IMR-90 (cell line): ENCODE data around the gene BLOC1S5. TPM values are rescaled to one million over a fixed set of nuclear protein-coding genes. Genes with fewer than 3 reads are reported as not detected.

Experiments used
- ATAC-seq: fragments of 200-7000 bp; cut with Tn5 transposase; 2 replicates; pipeline ENCODE4 v1.9.1; 2020; ENCODE audit warnings: low read depth, mild to moderate bottlenecking, moderate library complexity
- BruUV-seq: library from RNA; stranded (reverse); fragments of 400-500 nt; replicated peaks from 2 replicates; lab custom pipeline; 2021; lab: Mats Ljungman, UMichigan
- CTCF ChIA-PET: fragments of 300-600 bp; formaldehyde crosslinking; extraction: SDS; loops from one replicate; lab custom pipeline; 2021; ENCODE audit warnings: antibody characterized with exemption; lab: Yijun Ruan, JAX
- POLR2A ChIA-PET: fragments of 300-600 bp; sonication (Branson Sonifier 250); formaldehyde crosslinking; loops from one replicate; lab custom pipeline; 2022; ENCODE audit warnings: antibody characterized with exemption; ENCODE audit not compliant: unreplicated experiment; lab: Charles Lee
- DNase-seq: peaks from one replicate; pipeline ENCODE4 v3.0.0; 2013
- H2AFZ ChIP-seq: replicated peaks from 2 replicates; pipeline ENCODE3; 2013; ENCODE audit warnings: low read length, mild to moderate bottlenecking; ENCODE audit not compliant: poor library complexity
- H2AK5ac ChIP-seq: 2 replicates; pipeline ENCODE4 v1.6.1; 2013; ENCODE audit warnings: low read depth, low read length, inconsistent platforms
- H2AK9ac ChIP-seq: replicated peaks from 2 replicates; pipeline ENCODE3; 2013; ENCODE audit warnings: mild to moderate bottlenecking, low read depth, low read length, moderate library complexity; ENCODE audit not compliant: poor library complexity
- H2BK120ac ChIP-seq: 2 replicates; pipeline ENCODE4 v1.6.1; 2013; ENCODE audit warnings: low read depth, low read length, inconsistent platforms
- H2BK15ac ChIP-seq: 3 replicates; pipeline ENCODE4 v1.6.1; 2013; ENCODE audit warnings: low read depth, low read length, inconsistent platforms
- H2BK20ac ChIP-seq: 2 replicates; pipeline ENCODE4 v1.6.1; 2013; ENCODE audit warnings: low read depth, mild to moderate bottlenecking, inconsistent platforms, low read length, moderate library complexity
- H2BK5ac ChIP-seq: 2 replicates; pipeline ENCODE4 v1.6.1; 2013; ENCODE audit warnings: mild to moderate bottlenecking, low read depth, low read length, inconsistent platforms; ENCODE audit not compliant: poor library complexity, severe bottlenecking
- H3K14ac ChIP-seq: replicated peaks from 2 replicates; pipeline ENCODE4 v1.6.1; 2013; ENCODE audit warnings: low read depth, low read length, inconsistent platforms
- H3K18ac ChIP-seq: 2 replicates; pipeline ENCODE4 v1.6.1; 2013; ENCODE audit warnings: low read depth, low read length, control low read depth
- H3K23ac ChIP-seq: 2 replicates; pipeline ENCODE4 v1.6.1; 2013; ENCODE audit warnings: low read depth, low read length, inconsistent platforms
- H3K27ac ChIP-seq: 2 replicates; pipeline ENCODE4 v1.5.1; 2013; ENCODE audit warnings: mild to moderate bottlenecking, control low read depth, low read length; ENCODE audit not compliant: insufficient read depth
- H3K27me3 ChIP-seq: 2 replicates; pipeline ENCODE4 v1.6.1; 2013; ENCODE audit warnings: low read length; ENCODE audit not compliant: control insufficient read depth, insufficient read depth
- H3K36me3 ChIP-seq: 2 replicates; pipeline ENCODE4 v1.6.1; 2013; ENCODE audit warnings: low read length, mixed read lengths; ENCODE audit not compliant: control insufficient read depth, insufficient read depth
- H3K4ac ChIP-seq: 2 replicates; pipeline ENCODE4 v1.6.1; 2013; ENCODE audit warnings: low read depth, low read length, inconsistent platforms
- H3K4me1 ChIP-seq: 2 replicates; pipeline ENCODE4 v1.6.1; 2013; ENCODE audit warnings: low read length, mixed read lengths; ENCODE audit not compliant: control insufficient read depth, insufficient read depth
- H3K4me2 ChIP-seq: 2 replicates; pipeline ENCODE4 v1.6.1; 2013; ENCODE audit warnings: low read depth, mild to moderate bottlenecking, control low read depth, low read length, moderate library complexity
- H3K4me3 ChIP-seq: 2 replicates; pipeline ENCODE4 v1.5.1; 2013; ENCODE audit warnings: low read depth, mild to moderate bottlenecking, control low read depth, low read length, moderate library complexity; ENCODE audit not compliant: insufficient read depth
- H3K56ac ChIP-seq: 2 replicates; pipeline ENCODE4 v1.6.1; 2013; ENCODE audit warnings: low read length, inconsistent platforms; ENCODE audit not compliant: insufficient read depth; ENCODE audit errors: extremely low read depth
- H3K79me1 ChIP-seq, 2 experiments: 2 replicates each; pipeline ENCODE4 v1.6.1; 2013; ENCODE audit warnings: low read length in 2 of 2, inconsistent platforms in 1 of 2, low read depth in 1 of 2
- H3K9ac ChIP-seq: 2 replicates; pipeline ENCODE4 v1.6.1; 2013; ENCODE audit warnings: low read depth, low read length, control low read depth
- H3K9me1 ChIP-seq: 2 replicates; pipeline ENCODE4 v1.6.1; 2013; ENCODE audit warnings: low read length, inconsistent platforms; ENCODE audit not compliant: insufficient read depth
- H3K9me3 ChIP-seq: 2 replicates; pipeline ENCODE4 v1.6.1; 2013; ENCODE audit warnings: low read length; ENCODE audit not compliant: control insufficient read depth, insufficient read depth
- H4K20me1 ChIP-seq: 2 replicates; pipeline ENCODE4 v1.6.1; 2013; ENCODE audit warnings: low read length, inconsistent platforms; ENCODE audit not compliant: insufficient read depth
- H4K5ac ChIP-seq: 2 replicates; pipeline ENCODE4 v1.6.1; 2013; ENCODE audit warnings: mild to moderate bottlenecking, low read depth, low read length, control low read depth
- H4K8ac ChIP-seq, 2 experiments: 2 replicates each; pipeline ENCODE4 v1.6.1; 2013; ENCODE audit warnings: low read depth in 2 of 2, low read length in 2 of 2, control low read depth in 1 of 2, inconsistent platforms in 1 of 2
- H4K91ac ChIP-seq: 2 replicates; pipeline ENCODE4 v1.6.1; 2013; ENCODE audit warnings: low read depth, low read length, inconsistent platforms; ENCODE audit not compliant: insufficient read depth
- BHLHE40 ChIP-seq: fragments of 150-350 bp; IDR thresholded peaks from 2 replicates; pipeline ENCODE4 v1.6.1; 2016; ENCODE audit warnings: mild to moderate bottlenecking, low read depth, low read length
- MAFK ChIP-seq: IDR thresholded peaks from 2 replicates; pipeline ENCODE4 v1.6.1; 2012; ENCODE audit warnings: low read depth, low read length, improper control_type of control experiment
- MXI1 ChIP-seq: IDR thresholded peaks from 2 replicates; pipeline ENCODE4 v1.6.1; 2012; ENCODE audit warnings: low read depth, mild to moderate bottlenecking, low read length, moderate library complexity, borderline replicate concordance
- RAD21 ChIP-seq: IDR thresholded peaks from 2 replicates; pipeline ENCODE4 v1.6.1; 2012; ENCODE audit warnings: low read length, improper control_type of control experiment
- RFX5 ChIP-seq: IDR thresholded peaks from 2 replicates; pipeline ENCODE4 v1.8.0; 2012; ENCODE audit warnings: low read depth, mild to moderate bottlenecking, low read length, moderate library complexity
- WGBS, 2 experiments: methylation state at CpG; one replicate each; pipeline versions ENCODE4 v1.1.5 to v1.1.7; 2013; ENCODE audit warnings: missing lambda C conversion rate in 2 of 2; ENCODE audit not compliant: insufficient read length in 1 of 2; ENCODE audit errors: extremely low coverage in 2 of 2; 5-methylcytosine and 5-hydroxymethylcytosine counted together
- dilution Hi-C: fragments of 300-500 bp; cut with HindIII; formaldehyde crosslinking; loops from one replicate; pipeline ENCODE4 v1.14.3; 2018; ENCODE audit warnings: low sequenced_read_pairs; ENCODE audit not compliant: unreplicated experiment
- in situ Hi-C: fragments of 300-500 bp; cut with MboI; formaldehyde crosslinking; loops from 3 replicates; pipeline ENCODE4 v1.14.3; 2019; ENCODE audit warnings: low sequenced_read_pairs, inconsistent platforms, mixed read lengths
- intact Hi-C: fragments of 100-400 bp; cut with micrococcal nuclease; formaldehyde crosslinking; loops from 2 replicates; pipeline ENCODE4 v1.10.0; 2022
- polyA plus RNA-seq, 3 experiments: library from polyadenylated mRNA; depleted of rRNA; stranded (reverse); fragments of >200 nt; gene quantifications; 2 replicates each; pipeline ENCODE4 v1.2.3, GENCODE V29; 2012; ENCODE audit warnings: low replicate concordance in 1 of 3
- total RNA-seq: library from RNA; depleted of rRNA; stranded (reverse); fragments of >200 nt; gene quantifications from 2 replicates; pipeline ENCODE4 v1.2.3, GENCODE V29; 2012
- TF ChIP-seq, protein P1 (sequence below): fragments of 150-350 bp; IDR thresholded peaks from 2 replicates; pipeline ENCODE4 v1.6.1; 2016; ENCODE audit warnings: low read depth, mild to moderate bottlenecking, low read length, moderate library complexity, borderline replicate concordance

The BLOC1S5 gene
- total and polyA plus RNA-seq, 2 of the 4 experiments (the other 2 are of a cell fraction), result 4.8 to 17.2 TPM

DNA sequence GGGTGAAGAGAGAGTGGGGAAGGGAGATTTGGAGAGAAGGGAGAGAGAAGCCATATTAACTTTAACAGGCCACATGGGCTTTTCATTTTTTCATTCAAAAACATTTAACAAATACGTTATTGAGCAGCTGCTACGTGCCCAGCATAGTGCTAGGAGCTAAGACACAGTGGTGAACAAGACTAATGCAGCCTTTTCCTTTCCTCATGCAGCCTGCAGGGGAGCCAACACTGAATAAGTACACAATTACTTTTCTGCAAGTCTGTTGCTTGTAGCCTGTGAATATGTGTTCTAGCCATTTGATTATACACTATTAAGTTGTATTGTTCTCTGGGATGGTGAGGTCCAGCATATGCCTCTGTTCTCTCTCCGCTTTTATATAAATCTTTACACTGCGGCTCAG, 1.9 kb upstream of the BLOC1S5 start:
- Histone ChIP-seq H4K20me1 (no peaks in the 10 kb centered on the region), H4K8ac (no peak overlapping the region), H3K23ac (no peak overlapping the region), H2AK5ac (no peak overlapping the region), H3K36me3 (no peaks in the 10 kb centered on the region), H2AK9ac (no peak overlapping the region), H3K14ac (no peak overlapping the region), H2AFZ (no peak overlapping the region), H3K18ac (no peak overlapping the region), H2BK120ac (no peak overlapping the region), H4K91ac (no peak overlapping the region), H2BK20ac (no peak overlapping the region), H3K4me1 (no peaks in the 10 kb centered on the region), H3K27me3 (no peaks in the 10 kb centered on the region), H4K5ac (no peak overlapping the region), H3K4me2 (no peak overlapping the region), H2BK15ac (no peak overlapping the region), H3K9ac (no peak overlapping the region), H3K27ac (no peak overlapping the region), H3K56ac (no peak overlapping the region), H3K4ac (no peak overlapping the region), H3K9me3 (no peaks in the 10 kb centered on the region), H2BK5ac (no peak overlapping the region), H3K9me1 (no peaks in the 10 kb centered on the region; the same call in 1 of the 2 replicates), H3K4me3 (no peak overlapping the region), H3K79me1 (peaks cover 0 to 8% of the 10 kb centered on the region in 2 experiments; a peak in 1 of 4 replicates)
- DNase-seq (no peak), ATAC-seq (no peak)
- in situ Hi-C loops, result loop anchor here (25.0 kb wide), 1 partner anchor 779 kb away; no protein-coding TSS in a partner anchor
- dilution Hi-C loops, result no loop called here
- intact Hi-C loops, result no loop called here
- CTCF ChIA-PET, result no interaction called here
- BruUV-seq, result no TSS peak
- no peak for TF ChIP-seq BHLHE40
- no peak for TF ChIP-seq MAFK
- TF ChIP-seq MXI1, result no peak
- TF ChIP-seq, protein P1, sequence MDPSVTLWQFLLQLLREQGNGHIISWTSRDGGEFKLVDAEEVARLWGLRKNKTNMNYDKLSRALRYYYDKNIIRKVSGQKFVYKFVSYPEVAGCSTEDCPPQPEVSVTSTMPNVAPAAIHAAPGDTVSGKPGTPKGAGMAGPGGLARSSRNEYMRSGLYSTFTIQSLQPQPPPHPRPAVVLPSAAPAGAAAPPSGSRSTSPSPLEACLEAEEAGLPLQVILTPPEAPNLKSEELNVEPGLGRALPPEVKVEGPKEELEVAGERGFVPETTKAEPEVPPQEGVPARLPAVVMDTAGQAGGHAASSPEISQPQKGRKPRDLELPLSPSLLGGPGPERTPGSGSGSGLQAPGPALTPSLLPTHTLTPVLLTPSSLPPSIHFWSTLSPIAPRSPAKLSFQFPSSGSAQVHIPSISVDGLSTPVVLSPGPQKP, result no peak
- no peak for TF ChIP-seq RFX5
- TF ChIP-seq RAD21, result no peak
- WGBS, 2 experiments, result no CpG with 5 or more reads among the region's 4 CpGs
- POLR2A ChIA-PET, result no interaction called here
